GM23338 (cell line): ENCODE results near the gene AMFR. TPM values are rescaled to one million over a fixed set of nuclear protein-coding genes. Genes with fewer than 3 reads are reported as not detected.

Experiments used
- ATAC-seq: fragments of 200-7000 bp; cut with Tn5 transposase; 3 replicates; pipeline ENCODE4 v1.9.1; 2020
- DNase-seq: peaks from one replicate; pipeline ENCODE4 v3.0.0-alpha.2; 2015; ENCODE audit warnings: low spot score
- H2AFZ ChIP-seq: fragments of 200-600 bp; sonication (generic); 2 replicates; pipeline ENCODE4 v1.8.0; 2016; ENCODE audit warnings: antibody characterized with exemption, mild to moderate bottlenecking, moderate library complexity
- H3F3A ChIP-seq: fragments of 200-600 bp; sonication (generic); replicated peaks from 2 replicates; pipeline ENCODE4 v1.8.0; 2017; ENCODE audit warnings: antibody characterized with exemption, mixed run types, low read depth
- H3K27ac ChIP-seq: fragments of 200-600 bp; sonication (generic); 2 replicates; pipeline ENCODE4 v1.6.1; 2016; ENCODE audit warnings: low read depth
- H3K27me3 ChIP-seq: fragments of 200-600 bp; sonication (generic); 2 replicates; pipeline ENCODE4 v1.8.0; 2016; ENCODE audit warnings: mild to moderate bottlenecking, mixed run types, moderate library complexity; ENCODE audit not compliant: insufficient read depth
- H3K36me3 ChIP-seq: fragments of 200-600 bp; sonication (generic); 2 replicates; pipeline ENCODE4 v1.8.0; 2016; ENCODE audit warnings: mild to moderate bottlenecking; ENCODE audit not compliant: insufficient read depth
- H3K4me1 ChIP-seq: fragments of 200-600 bp; sonication (generic); 2 replicates; pipeline ENCODE4 v1.8.0; 2016; ENCODE audit warnings: mild to moderate bottlenecking, moderate library complexity; ENCODE audit not compliant: insufficient read depth
- H3K4me2 ChIP-seq: fragments of 200-600 bp; sonication (generic); 2 replicates; pipeline ENCODE4 v1.7.1; 2017; ENCODE audit warnings: mixed run types
- H3K4me3 ChIP-seq: fragments of 200-600 bp; sonication (generic); 2 replicates; pipeline ENCODE4 v1.6.1; 2016; ENCODE audit warnings: mixed run types
- H3K79me2 ChIP-seq: fragments of 200-600 bp; sonication (generic); replicated peaks from 2 replicates; pipeline ENCODE4 v1.8.0; 2017; ENCODE audit warnings: mild to moderate bottlenecking; ENCODE audit not compliant: insufficient read depth
- H3K9me2 ChIP-seq: fragments of 200-600 bp; sonication (generic); 2 replicates; pipeline ENCODE4 v1.8.0; 2017; ENCODE audit not compliant: insufficient read depth
- H4K20me1 ChIP-seq: fragments of 200-600 bp; sonication (generic); replicated peaks from 2 replicates; pipeline ENCODE4 v1.8.0; 2017; ENCODE audit warnings: mild to moderate bottlenecking; ENCODE audit not compliant: insufficient read depth
- H3K27ac Mint-ChIP-seq: 2 replicates; pipeline ENCODE4 v1.8.0; 2020; ENCODE audit warnings: inconsistent platforms, mild to moderate bottlenecking, moderate library complexity, mixed read lengths
- H3K27me3 Mint-ChIP-seq: 3 replicates; pipeline ENCODE4 v1.8.0; 2022; ENCODE audit warnings: low read depth, mild to moderate bottlenecking, moderate library complexity, mixed read lengths, inconsistent platforms; ENCODE audit not compliant: insufficient read depth, poor library complexity
- H3K36me3 Mint-ChIP-seq: 3 replicates; pipeline ENCODE4 v1.8.0; 2021; ENCODE audit warnings: low read depth, mild to moderate bottlenecking, inconsistent platforms, moderate library complexity, mixed read lengths
- H3K4me1 Mint-ChIP-seq: 3 replicates; pipeline ENCODE4 v1.8.0; 2020; ENCODE audit warnings: mild to moderate bottlenecking, inconsistent platforms, mixed read lengths
- H3K4me3 Mint-ChIP-seq: 3 replicates; pipeline ENCODE4 v1.8.0; 2021; ENCODE audit warnings: moderate library complexity, mild to moderate bottlenecking, inconsistent platforms, mixed read lengths
- H3K9me3 Mint-ChIP-seq: 3 replicates; pipeline ENCODE4 v1.8.0; 2020; ENCODE audit warnings: moderate library complexity, mild to moderate bottlenecking, inconsistent platforms, mixed read lengths
- CREB1 ChIP-seq: fragments of 250-450 bp; sonication (Bioruptor Pico); IDR thresholded peaks from 2 replicates; pipeline ENCODE4 v1.5.0; 2020; ENCODE audit warnings: low read depth, mild to moderate bottlenecking, moderate library complexity
- EZH2 ChIP-seq: fragments of 200-600 bp; sonication (generic); IDR thresholded peaks from one replicate; pipeline ENCODE4 v1.8.0; 2017; ENCODE audit warnings: antibody characterized with exemption, mild to moderate bottlenecking, low read depth; ENCODE audit not compliant: unreplicated experiment
- EZH2phosphoT487 ChIP-seq: fragments of 200-600 bp; sonication (generic); IDR thresholded peaks from one replicate; pipeline ENCODE4 v1.8.1; 2018; ENCODE audit warnings: antibody characterized with exemption; ENCODE audit not compliant: unreplicated experiment
- JUNB ChIP-seq: IDR thresholded peaks from one replicate; pipeline ENCODE4 v1.6.1; 2016; ENCODE audit warnings: antibody characterized with exemption; ENCODE audit not compliant: unreplicated experiment
- NANOG ChIP-seq: IDR thresholded peaks from 2 replicates; pipeline ENCODE4 v1.6.1; 2016; ENCODE audit warnings: antibody characterized with exemption, borderline replicate concordance
- POLR2AphosphoS5 ChIP-seq: IDR thresholded peaks from 2 replicates; pipeline ENCODE4 v1.6.1; 2016; ENCODE audit warnings: antibody characterized with exemption, low read depth
- REST ChIP-seq: IDR thresholded peaks from one replicate; pipeline ENCODE4 v1.6.1; 2018; ENCODE audit warnings: antibody characterized with exemption; ENCODE audit not compliant: unreplicated experiment
- STAT1 ChIP-seq: IDR thresholded peaks from one replicate; pipeline ENCODE4 v1.6.1; 2016; ENCODE audit warnings: antibody characterized with exemption; ENCODE audit not compliant: unreplicated experiment
- ZNF114 ChIP-seq: fragments of 250-450 bp; sonication (Bioruptor Pico); IDR thresholded peaks from 2 replicates; pipeline ENCODE4 v1.5.0; 2020; ENCODE audit warnings: mild to moderate bottlenecking, moderate library complexity
- ZNF331 ChIP-seq: fragments of 250-450 bp; sonication (Bioruptor Pico); IDR thresholded peaks from 2 replicates; pipeline ENCODE4 v1.5.0; 2020; ENCODE audit warnings: low read depth, mild to moderate bottlenecking, moderate library complexity
- polyA plus RNA-seq: library from polyadenylated mRNA; unstranded; fragments of >200 nt; fragmentation: Nextera tagmentation; extraction: Ambion mirVana; gene quantifications from 2 replicates; pipeline ENCODE4 v1.2.1, GENCODE V29; 2016
- total RNA-seq: library from RNA; depleted of rRNA; stranded (reverse); fragments of >200 nt; shearing (Covaris generic); gene quantifications from 2 replicates; pipeline ENCODE4 v1.2.3, GENCODE V29; 2014
- TF ChIP-seq, protein P1 (sequence below): IDR thresholded peaks from 2 replicates; pipeline ENCODE4 v1.6.1; 2016; ENCODE audit warnings: antibody characterized with exemption
- TF ChIP-seq, protein P2 (sequence below), 2 experiments: fragments of 200-600 bp in 1 of 2; sonication (generic) in 1 of 2; conservative IDR thresholded peaks; 2 replicates each; pipeline versions ENCODE4 v1.5.1 to v1.6.1; 2016 to 2017; ENCODE audit warnings: antibody characterized with exemption in 2 of 2, low read depth in 2 of 2, mild to moderate bottlenecking in 2 of 2, moderate library complexity in 1 of 2

The AMFR gene
- total and polyA plus RNA-seq, 2 experiments from 2014 or later: 9.0 to 41.1 TPM

GRCh38 chr16:56327071-56327928, 98.0 kb downstream of the AMFR start (continued):
- TF ChIP-seq JUNB (no peak), NANOG (no peak), ZNF114 (CRISPR knock-in tag) (no peak), ZNF331 (CRISPR knock-in tag) (no peak), EZH2 (no peak)
- TF ChIP-seq, protein P1, sequence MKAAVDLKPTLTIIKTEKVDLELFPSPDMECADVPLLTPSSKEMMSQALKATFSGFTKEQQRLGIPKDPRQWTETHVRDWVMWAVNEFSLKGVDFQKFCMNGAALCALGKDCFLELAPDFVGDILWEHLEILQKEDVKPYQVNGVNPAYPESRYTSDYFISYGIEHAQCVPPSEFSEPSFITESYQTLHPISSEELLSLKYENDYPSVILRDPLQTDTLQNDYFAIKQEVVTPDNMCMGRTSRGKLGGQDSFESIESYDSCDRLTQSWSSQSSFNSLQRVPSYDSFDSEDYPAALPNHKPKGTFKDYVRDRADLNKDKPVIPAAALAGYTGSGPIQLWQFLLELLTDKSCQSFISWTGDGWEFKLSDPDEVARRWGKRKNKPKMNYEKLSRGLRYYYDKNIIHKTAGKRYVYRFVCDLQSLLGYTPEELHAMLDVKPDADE: no peak

DNA sequence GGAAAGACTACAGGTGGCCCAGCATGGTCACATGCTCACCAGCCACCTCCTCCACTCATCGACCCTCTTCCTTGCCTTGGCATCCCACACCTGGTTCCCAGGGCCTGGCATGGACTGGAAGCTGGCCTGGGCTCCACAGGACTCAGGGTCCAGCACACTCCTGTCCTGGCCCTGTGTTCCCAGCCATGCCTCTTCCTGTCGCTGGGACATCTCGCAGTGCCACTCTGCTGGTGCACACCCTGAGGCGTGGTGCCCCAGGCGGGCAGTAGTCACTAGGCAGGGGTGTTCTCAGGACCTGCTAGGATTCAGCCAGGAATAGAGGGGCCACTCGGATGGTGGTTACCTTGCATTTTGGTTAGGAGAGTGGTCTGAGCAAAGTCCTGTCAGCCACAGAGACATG, 99.4 kb downstream of the AMFR start:
- no peaks in the 10 kb centered on the region for H3K27me3 ChIP-seq
- H3K27me3 Mint-ChIP-seq: peaks cover 6% of the 10 kb centered on the region
- no peak overlapping the region for H3K27ac Mint-ChIP-seq
- H3F3A ChIP-seq: no peaks in the 10 kb centered on the region
- no peak overlapping the region for H3K4me3 Mint-ChIP-seq
- H2AFZ ChIP-seq: no peak overlapping the region
- H4K20me1 ChIP-seq: no peaks in the 10 kb centered on the region; the same call in 1 of the 2 replicates
- no peaks in the 10 kb centered on the region for H3K36me3 ChIP-seq
- no peaks in the 10 kb centered on the region; the same call in 2 of the 3 replicates for H3K36me3 Mint-ChIP-seq
- no peak for ATAC-seq
- DNase-seq: no peak
- no peaks in the 10 kb centered on the region for H3K4me1 ChIP-seq
- H3K4me2 ChIP-seq: no peak overlapping the region
- H3K9me2 ChIP-seq: no peaks in the 10 kb centered on the region
- no peak overlapping the region for H3K4me3 ChIP-seq
- no peaks in the 10 kb centered on the region; the same call in 2 of the 3 replicates for H3K4me1 Mint-ChIP-seq
- no peaks in the 10 kb centered on the region for H3K9me3 Mint-ChIP-seq
- no peak overlapping the region for H3K27ac ChIP-seq
- no peaks in the 10 kb centered on the region for H3K79me2 ChIP-seq
- TF ChIP-seq ZNF114 (CRISPR knock-in tag) (no peak), JUNB (no peak), NANOG (no peak), EZH2 (no peak), REST (no peak), EZH2phosphoT487 (no peak), CREB1 (CRISPR knock-in tag) (no peak), STAT1 (no peak), POLR2AphosphoS5 (no peak)
- TF ChIP-seq, protein P2, sequence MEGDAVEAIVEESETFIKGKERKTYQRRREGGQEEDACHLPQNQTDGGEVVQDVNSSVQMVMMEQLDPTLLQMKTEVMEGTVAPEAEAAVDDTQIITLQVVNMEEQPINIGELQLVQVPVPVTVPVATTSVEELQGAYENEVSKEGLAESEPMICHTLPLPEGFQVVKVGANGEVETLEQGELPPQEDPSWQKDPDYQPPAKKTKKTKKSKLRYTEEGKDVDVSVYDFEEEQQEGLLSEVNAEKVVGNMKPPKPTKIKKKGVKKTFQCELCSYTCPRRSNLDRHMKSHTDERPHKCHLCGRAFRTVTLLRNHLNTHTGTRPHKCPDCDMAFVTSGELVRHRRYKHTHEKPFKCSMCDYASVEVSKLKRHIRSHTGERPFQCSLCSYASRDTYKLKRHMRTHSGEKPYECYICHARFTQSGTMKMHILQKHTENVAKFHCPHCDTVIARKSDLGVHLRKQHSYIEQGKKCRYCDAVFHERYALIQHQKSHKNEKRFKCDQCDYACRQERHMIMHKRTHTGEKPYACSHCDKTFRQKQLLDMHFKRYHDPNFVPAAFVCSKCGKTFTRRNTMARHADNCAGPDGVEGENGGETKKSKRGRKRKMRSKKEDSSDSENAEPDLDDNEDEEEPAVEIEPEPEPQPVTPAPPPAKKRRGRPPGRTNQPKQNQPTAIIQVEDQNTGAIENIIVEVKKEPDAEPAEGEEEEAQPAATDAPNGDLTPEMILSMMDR (conservative IDR thresholded peaks at IDR 0.05; ENCODE audit: low read depth in 2 of 2): no peak
